ENCODE measurements around the gene KRTAP17-1. TPM values are rescaled to one million over a fixed set of nuclear protein-coding genes. Genes with fewer than 3 reads are reported as not detected.
"Not testable (repeated sequence)": the region's sequence is repeated elsewhere in the genome, so short reads cannot be mapped to it uniquely, and the experiment has no call there.

KRTAP17-1 gene
- not detected for total RNA-seq

GRCh38 chr17:41315204-41315794 is at the start of gene KRTAP17-1:
TSS of gene KRTAP17-1 (minus strand) at chr17:41315710. CDS start at chr17:41315650, 60 bp downstream.
- no peak for DNase-seq

- no peak for DNase-seq
Observed at GRCh38 chr17:41363881-41364280, 48.4 kb upstream of the KRTAP17-1 start.

GRCh38 chr17:41360296-41360995 is 44.9 kb upstream of the KRTAP17-1 start:
- DNase-seq = no peak

GRCh38 chr17:41354536-41354935 is 39.0 kb upstream of the KRTAP17-1 start:
- DNase-seq = no peak

- DNase-seq = no peak
Observed at GRCh38 chr17:41352597-41353366, 37.3 kb upstream of the KRTAP17-1 start.

- DNase-seq = no peak
Observed at GRCh38 chr17:41351177-41351576, 35.7 kb upstream of the KRTAP17-1 start.

- not testable (repeated sequence) for DNase-seq
Observed at GRCh38 chr17:41350381-41350878, 34.9 kb upstream of the KRTAP17-1 start, which contains the start of gene KRT33A. TSS of gene KRT33A (minus strand) at chr17:41350828. CDS start at chr17:41350767, 61 bp downstream.

GRCh38 chr17:41347869-41348760 is 32.6 kb upstream of the KRTAP17-1 start:
- no peak for DNase-seq

- not testable (repeated sequence) for DNase-seq
Observed at GRCh38 chr17:41346421-41346820, 30.9 kb upstream of the KRTAP17-1 start.

GRCh38 chr17:41345992-41346391 is 30.5 kb upstream of the KRTAP17-1 start:
- DNase-seq = no peak

GRCh38 chr17:41343029-41343428 is 27.5 kb upstream of the KRTAP17-1 start:
- DNase-seq = no peak

GRCh38 chr17:41340934-41341861 is 25.7 kb upstream of the KRTAP17-1 start:
- no peak for DNase-seq

GRCh38 chr17:41340494-41340893 is 25.0 kb upstream of the KRTAP17-1 start:
- no peak for DNase-seq

GRCh38 chr17:41339571-41340172 is 24.2 kb upstream of the KRTAP17-1 start:
- no peak for DNase-seq

- DNase-seq = no peak
Observed at GRCh38 chr17:41338961-41339485, 23.5 kb upstream of the KRTAP17-1 start.

GRCh38 chr17:41335747-41336146 is 20.2 kb upstream of the KRTAP17-1 start:
- DNase-seq = no peak

- no peak for DNase-seq
Observed at GRCh38 chr17:41334385-41335305, 19.1 kb upstream of the KRTAP17-1 start.

GRCh38 chr17:41333836-41334235 is 18.3 kb upstream of the KRTAP17-1 start:
- DNase-seq = no peak

GRCh38 chr17:41333098-41333497 is 17.6 kb upstream of the KRTAP17-1 start:
- no peak for DNase-seq

All from occipital lobe (tissue), 2 donors.